A549 treated with AZD9567 at 1 μM for 4 hours (cell line): ENCODE data around the gene BRICD5. TPM values are rescaled to one million over a fixed set of nuclear protein-coding genes. Genes with fewer than 3 reads are reported as not detected.

Experiments used
- total RNA-seq: library from RNA; stranded (reverse); fragments of 200-300 nt; extraction: Qiagen RNA extraction; gene quantifications from 5 replicates; pipeline ENCODE4 v1.2.3, GENCODE V29; 2022; ENCODE audit not compliant: insufficient read depth

Gene BRICD5
- 5.1 to 6.7 TPM (median 5.5 TPM) in 5 replicates for total RNA-seq

GRCh38 chr16:2210386-2211365 is at the start of gene BRICD5:
BRICD5 (minus strand) TSS chr16:2210863; CDS start chr16:2210833, 30 bp downstream.

GRCh38 chr16:2251296-2252111 is 40.8 kb upstream of the BRICD5 start, which contains the start of gene ECI1:
ECI1 (minus strand) TSS chr16:2251587; CDS start chr16:2251566, 21 bp downstream.

GRCh38 chr16:2236337-2237101 is 25.9 kb upstream of the BRICD5 start, which contains the start of gene DNASE1L2:
DNASE1L2 (plus strand) TSS chr16:2236444; CDS start chr16:2236817, 373 bp downstream.

GRCh38 chr16:2223221-2223941 is 12.7 kb upstream of the BRICD5 start, which contains the start of gene E4F1:
E4F1 (plus strand) TSS chr16:2223591; CDS start chr16:2223614, 23 bp downstream.

GRCh38 chr16:2214719-2214968 is 4.0 kb upstream of the BRICD5 start, which contains the start of gene PGP:
PGP (minus strand) TSS chr16:2214840; CDS start chr16:2214777, 63 bp downstream.

GRCh38 chr16:2205104-2205966 is 5.3 kb downstream of the BRICD5 start, which contains the start of gene MLST8:
MLST8 (plus strand) TSS chr16:2205454; CDS start chr16:2206086, 632 bp downstream.

GRCh38 chr16:2196162-2196980 is 14.3 kb downstream of the BRICD5 start, which contains the start of gene CASKIN1:
CASKIN1 (minus strand) TSS chr16:2196605; CDS start chr16:2196432, 173 bp downstream.

Other genes starting within 250 kb of the BRICD5 start
- 3,446 to 5,640 TPM (median 5,518 TPM) in 5 replicates for gene RPS2, start 246.0 kb downstream of the BRICD5 start, total RNA-seq
- 0.11 TPM in 1 of 5 replicates, not detected in the others for gene RNF151, start 244.0 kb downstream of the BRICD5 start, total RNA-seq
- 31.4 to 44.1 TPM (median 40.6 TPM) in 5 replicates for gene TBL3, start 238.8 kb downstream of the BRICD5 start, total RNA-seq
- gene NOXO1, start 229.4 kb downstream of the BRICD5 start, total RNA-seq: 0.22 to 4.7 TPM (median 0.30 TPM) in 5 replicates
- 23.1 to 43.3 TPM (median 40.1 TPM) in 5 replicates for gene GFER, start 226.7 kb downstream of the BRICD5 start, total RNA-seq
- 3.9 to 8.9 TPM (median 7.8 TPM) in 5 replicates for gene SYNGR3, start 220.9 kb downstream of the BRICD5 start, total RNA-seq
- gene ZNF598, start 201.0 kb downstream of the BRICD5 start, total RNA-seq: 51.5 to 66.8 TPM (median 63.1 TPM) in 5 replicates
- 0.59 to 1.9 TPM (median 1.3 TPM) in 4 of 5 replicates, not detected in the other for gene NPW, start 191.1 kb downstream of the BRICD5 start, total RNA-seq
- 40.0 to 57.0 TPM (median 55.2 TPM) in 5 replicates for gene NHERF2, start 184.0 kb downstream of the BRICD5 start, total RNA-seq
- 24.3 to 47.2 TPM (median 44.1 TPM) in 5 replicates for gene NTHL1, start 163.0 kb downstream of the BRICD5 start, total RNA-seq
- gene TSC2, start 162.9 kb downstream of the BRICD5 start, total RNA-seq: 39.4 to 48.8 TPM (median 41.7 TPM) in 5 replicates
- gene PKD1, start 75.0 kb downstream of the BRICD5 start, total RNA-seq: 20.8 to 62.8 TPM (median 57.0 TPM) in 5 replicates
- gene RAB26, start 62.2 kb downstream of the BRICD5 start, total RNA-seq: 3.1 to 11.1 TPM (median 3.8 TPM) in 5 replicates
- 40.5 to 58.1 TPM (median 52.2 TPM) in 5 replicates for gene TRAF7, start 55.1 kb downstream of the BRICD5 start, total RNA-seq
- gene CASKIN1, start 14.3 kb downstream of the BRICD5 start, total RNA-seq: 0.51 to 1.3 TPM (median 1.0 TPM) in 5 replicates
- 37.8 to 54.5 TPM (median 49.8 TPM) in 5 replicates for gene MLST8, start 5.4 kb downstream of the BRICD5 start, total RNA-seq
- 19.4 to 35.2 TPM (median 33.3 TPM) in 5 replicates for gene PGP, start 4.0 kb upstream of the BRICD5 start, total RNA-seq
- 18.3 to 29.3 TPM (median 28.6 TPM) in 5 replicates for gene E4F1, start 12.7 kb upstream of the BRICD5 start, total RNA-seq
- 1.5 to 1.8 TPM (median 1.7 TPM) in 4 of 5 replicates, not detected in the other for gene DNASE1L2, start 25.6 kb upstream of the BRICD5 start, total RNA-seq
- 57.1 to 95.2 TPM (median 91.7 TPM) in 5 replicates for gene ECI1, start 40.7 kb upstream of the BRICD5 start, total RNA-seq
- 262 to 276 TPM (median 270 TPM) in 5 replicates for gene RNPS1, start 57.3 kb upstream of the BRICD5 start, total RNA-seq
- 16.8 to 22.0 TPM (median 20.5 TPM) in 5 replicates for gene ABCA3, start 129.9 kb upstream of the BRICD5 start, total RNA-seq
- gene CCNF, start 218.6 kb upstream of the BRICD5 start, total RNA-seq: 22.9 to 25.3 TPM (median 24.4 TPM) in 5 replicates
- 16.9 to 23.5 TPM (median 22.4 TPM) in 5 replicates for gene TEDC2, start 249.2 kb upstream of the BRICD5 start, total RNA-seq